DMS114 treated with DMSO at 0.1 percent for 48 hours (cell line): ENCODE data around the gene FBXO38.

Source experiments
- DNase-seq: peaks from one replicate; lab custom pipeline; 2025; ENCODE audit not compliant: unreplicated experiment; lab: John Stamatoyannopoulos, UW

FBXO38 gene

GRCh38 chr5:148425808-148426207 is 42.0 kb downstream of the FBXO38 start:
- no peak for DNase-seq

GRCh38 chr5:148426514-148426913 is 42.8 kb downstream of the FBXO38 start:
- DNase-seq = no peak

GRCh38 chr5:148427370-148428042 is 43.7 kb downstream of the FBXO38 start:
- DNase-seq = no peak

GRCh38 chr5:148428848-148429247 is 45.1 kb downstream of the FBXO38 start:
- no peak for DNase-seq

- DNase-seq = no peak
Measured at GRCh38 chr5:148433826-148434225, 50.1 kb downstream of the FBXO38 start.

GRCh38 chr5:148436029-148436428 is 52.3 kb downstream of the FBXO38 start:
- no peak for DNase-seq

- no peak for DNase-seq
Measured at GRCh38 chr5:148437249-148437648, 53.5 kb downstream of the FBXO38 start.

- DNase-seq = no peak
Measured at GRCh38 chr5:148438933-148439332, 55.2 kb downstream of the FBXO38 start.

- no peak for DNase-seq
Measured at GRCh38 chr5:148443241-148443640, 59.5 kb downstream of the FBXO38 start.

- DNase-seq = peak; percentile 58
Measured at GRCh38 chr5:148443998-148444397, 60.2 kb downstream of the FBXO38 start.

- DNase-seq = no peak
Measured at GRCh38 chr5:148445578-148445977, 61.8 kb downstream of the FBXO38 start.

GRCh38 chr5:148446611-148447010 is 62.9 kb downstream of the FBXO38 start:
- DNase-seq = no peak

- DNase-seq = no peak
Measured at GRCh38 chr5:148452499-148453193, 68.9 kb downstream of the FBXO38 start.

GRCh38 chr5:148454576-148454975 is 70.8 kb downstream of the FBXO38 start:
- DNase-seq = no peak

- DNase-seq = no peak
Measured at GRCh38 chr5:148455185-148455584, 71.4 kb downstream of the FBXO38 start.

- DNase-seq = no peak
Measured at GRCh38 chr5:148457183-148457620, 73.4 kb downstream of the FBXO38 start.

GRCh38 chr5:148458036-148458888 is 74.5 kb downstream of the FBXO38 start:
- DNase-seq = no peak

GRCh38 chr5:148459669-148460068 is 75.9 kb downstream of the FBXO38 start:
- no peak for DNase-seq

GRCh38 chr5:148465381-148466235 is 81.8 kb downstream of the FBXO38 start:
- no peak for DNase-seq

GRCh38 chr5:148466236-148466580 is 82.5 kb downstream of the FBXO38 start:
- no peak for DNase-seq

- DNase-seq = no peak
Measured at GRCh38 chr5:148467958-148468357, 84.2 kb downstream of the FBXO38 start.
